Endothelial cell of umbilical vein (primary cell): ENCODE data around the gene EYS. TPM values are rescaled to one million over a fixed set of nuclear protein-coding genes. Genes with fewer than 3 reads are reported as not detected.

ENCODE experiments used
- BruUV-seq: library from RNA; stranded (reverse); fragments of 400-500 nt; replicated peaks from 2 replicates; lab custom pipeline; 2021; lab: Mats Ljungman, UMichigan
- CTCF ChIA-PET: fragments of 300-600, 350-600 bp; sonication (Branson Sonifier 250); formaldehyde crosslinking; loops from one replicate; lab custom pipeline; 2021; ENCODE audit warnings: antibody characterized with exemption, inconsistent platforms; lab: Charles Lee
- POLR2A ChIA-PET: fragments of 300-600, 350-600 bp; sonication (Branson Sonifier 250); formaldehyde crosslinking; loops from one replicate; lab custom pipeline; 2021; ENCODE audit warnings: antibody characterized with exemption, inconsistent platforms; lab: Charles Lee
- DNase-seq: peaks from one replicate; pipeline ENCODE4 v3.0.0-alpha.2; 2011; ENCODE audit warnings: low read depth, low spot score
- FAIRE-seq: peaks from 2 replicates; lab custom pipeline; 2011; peaks lifted over from hg19 to GRCh38; lab: Jason Lieb, UNC
- H2AFZ ChIP-seq: 2 replicates; pipeline ENCODE4 v1.6.0; 2012; ENCODE audit warnings: low read depth, low read length, control low read depth, inconsistent platforms
- H3K27ac ChIP-seq: 2 replicates; pipeline ENCODE4 v1.5.1; 2011; ENCODE audit warnings: low read depth, mild to moderate bottlenecking, control low read depth, low read length, moderate library complexity; ENCODE audit not compliant: insufficient read depth
- H3K27me3 ChIP-seq, 2 experiments: 2 replicates each; pipeline versions ENCODE4 v1.6.0 to v1.6.1; 2011; ENCODE audit warnings: low read length in 2 of 2, mixed read lengths in 1 of 2; ENCODE audit not compliant: control insufficient read depth in 2 of 2, insufficient read depth in 2 of 2
- H3K36me3 ChIP-seq, 2 experiments: 2 replicates in 1 of 2; 3 replicates in 1 of 2; pipeline ENCODE4 v1.5.1; 2011; ENCODE audit warnings: low read length in 2 of 2, mild to moderate bottlenecking in 1 of 2, moderate library complexity in 1 of 2; ENCODE audit not compliant: control insufficient read depth in 2 of 2, insufficient read depth in 2 of 2; ENCODE audit errors: extremely low read depth in 1 of 2
- H3K4me1 ChIP-seq: 3 replicates; pipeline ENCODE4 v1.5.1; 2011; ENCODE audit warnings: mild to moderate bottlenecking, low read length; ENCODE audit not compliant: control insufficient read depth, insufficient read depth; ENCODE audit errors: extremely low read depth
- H3K4me2 ChIP-seq: 2 replicates; pipeline ENCODE4 v1.6.1; 2011; ENCODE audit warnings: low read length, control low read depth, mixed read lengths; ENCODE audit not compliant: insufficient read depth
- H3K4me3 ChIP-seq, 3 experiments: fragments of 200-600 bp in 1 of 3; sonication (generic), shearing (Covaris generic) in 1 of 3; replicated peaks in 1 of 3; 2 replicates each; pipeline ENCODE4 v1.5.1; 2011 to 2016; ENCODE audit warnings: control low read depth in 3 of 3, low read length in 3 of 3, mild to moderate bottlenecking in 2 of 3, inconsistent platforms in 1 of 3, low read depth in 1 of 3, moderate library complexity in 1 of 3; ENCODE audit not compliant: insufficient read depth in 1 of 3
- H3K79me2 ChIP-seq: 2 replicates; pipeline ENCODE4 v1.6.0; 2012; ENCODE audit warnings: low read length, inconsistent platforms; ENCODE audit not compliant: control insufficient read depth, insufficient read depth
- H3K9ac ChIP-seq: replicated peaks from 2 replicates; pipeline ENCODE3; 2011; ENCODE audit warnings: low read length, control low read depth; ENCODE audit not compliant: insufficient read depth; ENCODE audit errors: extremely low read depth
- H3K9me1 ChIP-seq: replicated peaks from 3 replicates; pipeline ENCODE4 v1.6.0; 2011; ENCODE audit warnings: mild to moderate bottlenecking, low read length; ENCODE audit not compliant: control insufficient read depth, insufficient read depth; ENCODE audit errors: extremely low read depth
- H3K9me3 ChIP-seq: replicated peaks from 2 replicates; pipeline ENCODE4 v1.5.1; 2012; ENCODE audit warnings: low read length, inconsistent platforms; ENCODE audit not compliant: control insufficient read depth, insufficient read depth
- H4K20me1 ChIP-seq: replicated peaks from 2 replicates; pipeline ENCODE3; 2011; ENCODE audit warnings: mild to moderate bottlenecking, low read length; ENCODE audit not compliant: control insufficient read depth, insufficient read depth; ENCODE audit errors: extremely low read depth
- CTCF ChIP-seq, 2 donors: IDR thresholded peaks; 1 replicate in 1 of 2; 2 replicates in 1 of 2; pipeline ENCODE4 v1.5.1; 2011; ENCODE audit warnings: low read length in 2 of 2, mild to moderate bottlenecking in 2 of 2, moderate library complexity in 2 of 2, control low read depth in 1 of 2, inconsistent platforms in 1 of 2, low read depth in 1 of 2; ENCODE audit not compliant: insufficient read depth in 1 of 2; ENCODE audit errors: extremely low read depth in 1 of 2
- EZH2 ChIP-seq: IDR thresholded peaks from 2 replicates; pipeline ENCODE4 v1.6.1; 2012; ENCODE audit warnings: borderline replicate concordance, low read depth, mild to moderate bottlenecking, moderate library complexity, low read length, inconsistent platforms; ENCODE audit not compliant: severe bottlenecking
- FOS ChIP-seq: IDR thresholded peaks from 2 replicates; pipeline ENCODE4 v1.6.1; 2011; ENCODE audit warnings: mild to moderate bottlenecking, low read length, moderate library complexity, borderline replicate concordance; ENCODE audit not compliant: insufficient read depth
- GATA2 ChIP-seq: IDR thresholded peaks from 2 replicates; pipeline ENCODE4 v1.7.0; 2011; ENCODE audit warnings: low read depth, mild to moderate bottlenecking, moderate library complexity, mixed read lengths, low read length; ENCODE audit not compliant: insufficient read length, insufficient read depth
- JUN ChIP-seq: IDR thresholded peaks from 2 replicates; pipeline ENCODE4 v1.6.1; 2011; ENCODE audit warnings: borderline replicate concordance, low read depth; ENCODE audit not compliant: insufficient read length, insufficient read depth
- MAX ChIP-seq: IDR thresholded peaks from 2 replicates; pipeline ENCODE4 v1.6.1; 2011; ENCODE audit not compliant: insufficient read depth, insufficient read length
- MYC ChIP-seq: IDR thresholded peaks from one replicate; pipeline ENCODE4 v1.6.1; 2011; ENCODE audit warnings: mild to moderate bottlenecking, low read depth, low read length
- POLR2A ChIP-seq: IDR thresholded peaks from 2 replicates; pipeline ENCODE4 v1.6.1; 2012; ENCODE audit warnings: low read depth, mild to moderate bottlenecking, control low read depth, low read length
- POLR2AphosphoS5 ChIP-seq: IDR thresholded peaks from 2 replicates; pipeline ENCODE4 v1.6.1; 2012; ENCODE audit warnings: low read depth, mild to moderate bottlenecking, control low read depth, low read length, moderate library complexity; ENCODE audit not compliant: insufficient read depth
- dilution Hi-C: fragments of 300-500 bp; cut with MboI; formaldehyde crosslinking; loops from one replicate; pipeline ENCODE4 v1.15.0; 2019; ENCODE audit warnings: low sequenced_read_pairs; ENCODE audit not compliant: extremely low pct_ligation_motif_present
- intact Hi-C: fragments of 100-400 bp; cut with micrococcal nuclease; formaldehyde crosslinking; loops from one replicate; pipeline ENCODE4 v1.10.0; 2022
- polyA plus RNA-seq, 4 experiments: library from polyadenylated mRNA; depleted of rRNA in 3 of 4; stranded (reverse) in 3 of 4; unstranded in 1 of 4; fragments of >200 nt; gene quantifications; 2 replicates each; pipeline versions ENCODE4 v1.2.1 to v1.2.3, GENCODE V29; 2011 to 2012; ENCODE audit warnings: missing spikeins in 1 of 4
- total RNA-seq: library from RNA; stranded (reverse); gene quantifications from 2 replicates; pipeline ENCODE4 v1.2.3, GENCODE V29; 2021

Gene EYS
- total and polyA plus RNA-seq, 2 donors (not counting 3 experiments of a cell fraction or from before 2014, with no cell fraction given): 0.01 to 0.27 TPM

DNA sequence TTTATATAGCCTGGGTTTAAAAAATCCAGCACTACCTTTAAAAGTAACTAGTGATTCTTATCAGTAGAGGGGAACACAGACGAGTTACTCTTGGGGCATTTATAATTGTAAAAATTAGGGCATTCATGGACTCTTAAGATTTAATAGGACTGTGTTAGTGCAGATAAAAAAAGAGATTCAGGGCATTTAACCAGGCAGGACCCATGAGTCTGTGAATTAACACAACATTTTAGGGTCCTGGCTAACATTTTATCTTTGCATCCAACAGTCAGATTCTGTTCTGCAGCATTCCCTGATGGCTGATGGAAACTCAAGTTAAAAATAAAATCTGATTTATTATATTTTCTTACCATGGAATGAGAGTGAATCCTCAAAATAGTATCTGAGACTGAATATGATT, 1297.1 kb downstream of the EYS start:
- BruUV-seq: no TSS peak
- no peaks in the 10 kb centered on the region for H3K4me1 ChIP-seq
- no peak overlapping the region for H3K4me2 ChIP-seq
- ChIA-PET POLR2A (no interaction called here), CTCF (no interaction called here)
- no peaks in the 10 kb centered on the region for H3K9me3 ChIP-seq
- no peak overlapping the region for H3K27ac ChIP-seq
- TF ChIP-seq CTCF (IDR thresholded peaks at IDR 0.05; ENCODE audit: extremely low read depth in 1 of 2, insufficient read depth in 1 of 2, low read depth in 1 of 2, low read length in 2 of 2): no peak
- no peak for TF ChIP-seq EZH2
- TF ChIP-seq MAX: no peak
- TF ChIP-seq JUN: no peak
- TF ChIP-seq POLR2A: no peak
- no peak for TF ChIP-seq MYC
- TF ChIP-seq FOS: no peak
- no peak for TF ChIP-seq POLR2AphosphoS5
- TF ChIP-seq GATA2: no peak
- H3K9ac ChIP-seq: no peak overlapping the region
- H3K36me3 ChIP-seq: no peaks in the 10 kb centered on the region
- intact Hi-C loops: no loop called here
- no peak for FAIRE-seq
- no peaks in the 10 kb centered on the region for H3K79me2 ChIP-seq
- H3K9me1 ChIP-seq: no peaks in the 10 kb centered on the region
- no peaks in the 10 kb centered on the region for H4K20me1 ChIP-seq
- H3K27me3 ChIP-seq: no peaks in the 10 kb centered on the region
- no peak for DNase-seq
- H2AFZ ChIP-seq: no peak overlapping the region
- no peak overlapping the region for H3K4me3 ChIP-seq
- dilution Hi-C loops: no loop called here
